Ishikawa (cell line): ENCODE results near the gene SOS2.

Experiments used
- CEBPB ChIP-seq: IDR thresholded peaks from 2 replicates; pipeline ENCODE4 v1.6.1; 2012
- CREB1 ChIP-seq: IDR thresholded peaks from 2 replicates; pipeline ENCODE4 v1.6.1; 2012; ENCODE audit warnings: low read depth
- EGR1 ChIP-seq: IDR thresholded peaks from 2 replicates; pipeline ENCODE4 v1.6.1; 2012
- EP300 ChIP-seq: IDR thresholded peaks from 2 replicates; pipeline ENCODE4 v1.6.1; 2012; ENCODE audit warnings: borderline replicate concordance
- FOXM1 ChIP-seq: IDR thresholded peaks from 2 replicates; pipeline ENCODE4 v1.6.1; 2012; ENCODE audit warnings: low read depth, borderline replicate concordance
- MAX ChIP-seq: IDR thresholded peaks from 2 replicates; pipeline ENCODE4 v1.6.1; 2012
- NFIC ChIP-seq: IDR thresholded peaks from 2 replicates; pipeline ENCODE4 v1.6.1; 2012
- RAD21 ChIP-seq: IDR thresholded peaks from 2 replicates; pipeline ENCODE4 v1.6.1; 2012; ENCODE audit warnings: low read depth
- REST ChIP-seq: IDR thresholded peaks from 2 replicates; pipeline ENCODE4 v1.6.1; 2012; ENCODE audit warnings: low read depth, mild to moderate bottlenecking
- TAF1 ChIP-seq: IDR thresholded peaks from 2 replicates; pipeline ENCODE4 v1.6.1; 2012; ENCODE audit warnings: low read depth, mild to moderate bottlenecking
- TCF12 ChIP-seq: IDR thresholded peaks from 2 replicates; pipeline ENCODE4 v1.6.1; 2012; ENCODE audit warnings: low read depth
- TEAD4 ChIP-seq: IDR thresholded peaks from 2 replicates; pipeline ENCODE4 v1.6.1; 2012
- USF1 ChIP-seq: IDR thresholded peaks from 2 replicates; pipeline ENCODE4 v1.6.1; 2012
- YY1 ChIP-seq: IDR thresholded peaks from 2 replicates; pipeline ENCODE4 v1.6.1; 2012; ENCODE audit warnings: low read depth
- ZBTB7A ChIP-seq: IDR thresholded peaks from 2 replicates; pipeline ENCODE4 v1.6.1; 2012; ENCODE audit warnings: low read depth

SOS2 gene

GRCh38 chr14:50082308-50082742 is 149.1 kb downstream of the SOS2 start:
- TF ChIP-seq MAX, result no peak
- TF ChIP-seq TCF12, result no peak
- no peak for TF ChIP-seq FOXM1
- no peak for TF ChIP-seq EGR1
- no peak for TF ChIP-seq ZBTB7A

GRCh38 chr14:50072395-50072794 is 159.0 kb downstream of the SOS2 start:
- TF ChIP-seq MAX (no peak), TCF12 (no peak), CEBPB (no peak), NFIC (no peak), EP300 (no peak), TEAD4 (no peak), YY1 (no peak), ZBTB7A (no peak)

GRCh38 chr14:50070840-50071548 is 160.4 kb downstream of the SOS2 start:
- TF ChIP-seq RAD21 (no peak), REST (no peak), EP300 (no peak), TAF1 (no peak), CREB1 (no peak), MAX (no peak), TCF12 (no peak), ZBTB7A (no peak), YY1 (no peak), EGR1 (no peak)

GRCh38 chr14:50070230-50070629 is 161.1 kb downstream of the SOS2 start:
- TF ChIP-seq YY1 (no peak), CREB1 (no peak), USF1 (no peak), TAF1 (no peak), CEBPB (no peak), EGR1 (no peak), EP300 (no peak), REST (no peak), ZBTB7A (no peak), NFIC (no peak), MAX (no peak), RAD21 (no peak)

- TF ChIP-seq EGR1, result no peak
These were observed 162.1 kb downstream of the SOS2 start for GRCh38 chr14:50069325-50069724.

GRCh38 chr14:50068496-50068895 is 162.9 kb downstream of the SOS2 start:
- TF ChIP-seq RAD21 (no peak), EGR1 (no peak), CEBPB (no peak), TAF1 (no peak), EP300 (no peak), FOXM1 (no peak), MAX (no peak), REST (no peak)
